ENCODE data around the gene OR12D2.
A peak's percentile ranks its signal among the peaks of the same experiment; 100 is the strongest.
"Not testable (repeated sequence)": the region's sequence is repeated elsewhere in the genome, so short reads cannot be mapped to it uniquely, and the experiment has no call there.

OR12D2 gene

DNA sequence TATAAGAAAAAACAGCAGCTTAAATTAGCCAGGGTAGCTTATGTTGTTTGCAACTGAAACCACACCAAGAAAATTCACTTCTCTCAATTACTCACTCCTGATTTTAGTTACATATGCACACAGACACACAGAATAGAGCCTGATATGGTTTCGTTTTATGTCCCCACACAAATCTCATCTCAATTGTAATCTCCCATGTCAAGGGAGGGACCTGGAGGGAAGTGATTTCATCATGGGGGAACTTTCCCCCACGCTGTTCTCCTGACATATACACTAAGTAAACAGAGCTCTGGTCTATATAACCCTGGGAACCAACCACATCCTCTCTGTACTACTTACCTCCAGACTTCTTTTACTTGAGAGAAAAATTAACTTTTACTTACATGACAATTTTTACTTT lies 29.1 kb downstream of the OR12D2 start:
- no peaks in the 10 kb centered on the region for H3K36me3 ChIP-seq (ENCODE audit: control insufficient read depth in 1 of 2, insufficient read depth in 2 of 2, low read length in 2 of 2)
- H3K9ac ChIP-seq (ENCODE audit: low read length): no peak overlapping the region
- H3K4me3 ChIP-seq (ENCODE audit: low read depth, low read length): no peak overlapping the region
- no peak overlapping the region for H3K4me2 ChIP-seq (ENCODE audit: low read length)
- DNase-seq: no peak
- H3K9me3 ChIP-seq (ENCODE audit: insufficient read depth, low read depth, low read length): no peaks in the 10 kb centered on the region
- H2BK5ac ChIP-seq (ENCODE audit: low read depth, low read length, poor library complexity): no peak overlapping the region
- H3K14ac ChIP-seq (ENCODE audit: low read length): no peak overlapping the region
- H3K18ac ChIP-seq (ENCODE audit: low read length): no peak overlapping the region
- H2AFZ ChIP-seq (ENCODE audit: insufficient read depth, low read length, poor library complexity): no peak overlapping the region
- no peak overlapping the region for H2AK5ac ChIP-seq (ENCODE audit: low read length)
- H3K27me3 ChIP-seq (ENCODE audit: insufficient read depth, low read length): no peaks in the 10 kb centered on the region
- no peak overlapping the region for H4K12ac ChIP-seq (ENCODE audit: low read depth, low read length)
- no peaks in the 10 kb centered on the region for H3K4me1 ChIP-seq (ENCODE audit: control insufficient read depth in 1 of 2, insufficient read depth in 2 of 2, low read length in 2 of 2)
- no peak overlapping the region for H2BK12ac ChIP-seq (ENCODE audit: low read length)
- H3K27ac ChIP-seq (ENCODE audit: low read depth, low read length): no peak overlapping the region
- H2BK120ac ChIP-seq (ENCODE audit: insufficient read depth, low read length, poor library complexity): no peak overlapping the region
- no peaks in the 10 kb centered on the region for H3K79me2 ChIP-seq (ENCODE audit: control insufficient read depth, insufficient read depth, low read length, poor library complexity)
- no peak overlapping the region for H4K8ac ChIP-seq (ENCODE audit: low read depth, low read length)
- no CpG with 5 or more reads among the region's 2 CpGs for WGBS (ENCODE audit: extremely low coverage, insufficient coverage, insufficient read length)
- no peaks in the 10 kb centered on the region for H3K79me1 ChIP-seq (ENCODE audit: low read length)
- no peak overlapping the region for H3K4ac ChIP-seq (ENCODE audit: low read depth, low read length)
- H4K91ac ChIP-seq (ENCODE audit: low read depth, low read length): no peak overlapping the region
- no peak overlapping the region for H3K23ac ChIP-seq (ENCODE audit: low read length)

DNA sequence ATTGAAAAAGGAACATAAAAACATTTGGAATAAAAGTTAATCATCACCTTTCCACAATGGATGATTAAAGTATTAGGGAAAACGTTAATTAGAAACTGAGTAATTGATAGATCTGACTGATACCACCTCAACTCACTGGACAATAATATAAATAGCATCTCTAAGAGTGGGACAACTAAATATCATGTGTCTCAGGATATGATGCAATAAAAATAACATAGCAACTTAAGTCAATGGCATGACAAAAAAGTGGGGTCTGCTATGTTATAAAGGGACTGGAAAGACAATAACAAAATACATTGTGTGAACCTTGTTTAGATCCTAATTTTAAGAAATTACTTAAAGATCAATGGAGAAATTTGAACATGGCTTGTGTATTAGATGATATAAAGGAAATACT lies 29.6 kb downstream of the OR12D2 start:
- Histone ChIP-seq H3K4me1 (ENCODE audit: control insufficient read depth in 1 of 2, insufficient read depth in 2 of 2, low read length in 2 of 2) (no peaks in the 10 kb centered on the region), H3K4me3 (ENCODE audit: low read depth, low read length) (no peak overlapping the region), H3K18ac (ENCODE audit: low read length) (no peak overlapping the region), H2AFZ (ENCODE audit: insufficient read depth, low read length, poor library complexity) (no peak overlapping the region), H2BK120ac (ENCODE audit: insufficient read depth, low read length, poor library complexity) (no peak overlapping the region), H3K4ac (ENCODE audit: low read depth, low read length) (no peak overlapping the region), H4K12ac (ENCODE audit: low read depth, low read length) (no peak overlapping the region), H3K79me2 (ENCODE audit: control insufficient read depth, insufficient read depth, low read length, poor library complexity) (no peaks in the 10 kb centered on the region), H3K27ac (ENCODE audit: low read depth, low read length) (no peak overlapping the region), H3K4me2 (ENCODE audit: low read length) (no peak overlapping the region), H3K27me3 (ENCODE audit: insufficient read depth, low read length) (no peaks in the 10 kb centered on the region), H2BK5ac (ENCODE audit: low read depth, low read length, poor library complexity) (no peak overlapping the region), H3K36me3 (ENCODE audit: control insufficient read depth in 1 of 2, insufficient read depth in 2 of 2, low read length in 2 of 2) (no peaks in the 10 kb centered on the region), H2AK5ac (ENCODE audit: low read length) (no peak overlapping the region), H4K91ac (ENCODE audit: low read depth, low read length) (no peak overlapping the region), H3K14ac (ENCODE audit: low read length) (no peak overlapping the region), H4K8ac (ENCODE audit: low read depth, low read length) (no peak overlapping the region), H3K23ac (ENCODE audit: low read length) (no peak overlapping the region), H3K9me3 (ENCODE audit: insufficient read depth, low read depth, low read length) (no peaks in the 10 kb centered on the region), H2BK12ac (ENCODE audit: low read length) (no peak overlapping the region), H3K79me1 (ENCODE audit: low read length) (no peaks in the 10 kb centered on the region), H3K9ac (ENCODE audit: low read length) (no peak overlapping the region)
- no peak for DNase-seq
- no CpG with 5 or more reads among the region's 1 CpG for WGBS (ENCODE audit: extremely low coverage, insufficient coverage, insufficient read length)

DNA sequence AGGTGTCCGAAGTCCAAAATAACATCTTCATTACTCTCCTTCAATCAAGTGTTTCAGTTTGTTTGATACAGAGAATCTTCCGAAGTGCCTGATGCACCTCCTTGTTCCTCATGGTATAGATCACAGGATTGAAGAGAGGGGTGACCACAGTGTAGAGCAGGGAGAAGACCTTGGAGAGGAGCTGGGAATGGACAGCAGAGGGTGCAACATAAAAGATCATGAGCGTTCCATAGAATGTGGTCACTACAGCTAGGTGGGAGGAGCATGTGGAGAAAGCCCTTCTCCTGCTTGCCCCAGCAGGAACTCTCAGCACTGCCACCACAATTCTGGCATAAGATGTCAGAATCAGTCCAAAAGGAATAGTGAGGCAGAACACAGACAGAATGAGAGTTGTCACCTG lies 31.2 kb downstream of the OR12D2 start:
- no peak overlapping the region for H2BK5ac ChIP-seq (ENCODE audit: low read depth, low read length, poor library complexity)

DNA sequence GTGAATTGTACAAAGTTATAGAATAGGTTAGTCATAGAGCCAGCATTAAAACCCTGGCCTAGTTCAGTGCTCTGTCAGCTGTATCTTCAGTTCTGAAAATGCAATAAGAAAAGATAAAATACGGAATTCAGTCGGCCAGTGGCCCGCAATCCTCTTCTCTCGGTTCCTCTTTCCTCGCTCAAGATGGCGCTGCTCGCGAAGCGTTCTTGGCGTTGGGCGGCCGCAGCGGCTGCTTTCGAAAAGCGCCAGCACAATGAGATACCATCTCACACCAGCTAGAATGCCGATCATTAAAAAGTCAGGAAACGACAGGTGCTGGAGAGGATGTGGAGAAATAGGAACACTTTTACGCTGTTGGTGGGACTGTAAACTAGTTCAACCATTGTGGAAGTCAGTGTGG lies 41.3 kb downstream of the OR12D2 start:
- not testable (repeated sequence) for H2BK5ac ChIP-seq (ENCODE audit: low read depth, low read length, poor library complexity); H2AFZ ChIP-seq (ENCODE audit: insufficient read depth, low read length, poor library complexity); H3K18ac ChIP-seq (ENCODE audit: low read length); H2AK5ac ChIP-seq (ENCODE audit: low read length); H3K4ac ChIP-seq (ENCODE audit: low read depth, low read length); H3K23ac ChIP-seq (ENCODE audit: low read length); H3K27ac ChIP-seq (ENCODE audit: low read depth, low read length); H3K9ac ChIP-seq (ENCODE audit: low read length); H3K9me3 ChIP-seq (ENCODE audit: insufficient read depth, low read depth, low read length); H4K12ac ChIP-seq (ENCODE audit: low read depth, low read length); H3K4me3 ChIP-seq (ENCODE audit: low read depth, low read length); H3K79me2 ChIP-seq (ENCODE audit: control insufficient read depth, insufficient read depth, low read length, poor library complexity); H3K4me2 ChIP-seq (ENCODE audit: low read length); H3K27me3 ChIP-seq (ENCODE audit: insufficient read depth, low read length); H4K91ac ChIP-seq (ENCODE audit: low read depth, low read length); H2BK120ac ChIP-seq (ENCODE audit: insufficient read depth, low read length, poor library complexity); H3K14ac ChIP-seq (ENCODE audit: low read length); H3K4me1 ChIP-seq (ENCODE audit: control insufficient read depth in 1 of 2, insufficient read depth in 2 of 2, low read length in 2 of 2); H3K36me3 ChIP-seq (ENCODE audit: control insufficient read depth in 1 of 2, insufficient read depth in 2 of 2, low read length in 2 of 2); H3K79me1 ChIP-seq (ENCODE audit: low read length); H2BK12ac ChIP-seq (ENCODE audit: low read length); H4K8ac ChIP-seq (ENCODE audit: low read depth, low read length)
- DNase-seq: peak; percentile 23 to 62
- WGBS (ENCODE audit: extremely low coverage, insufficient coverage, insufficient read length): no CpG with 5 or more reads among the region's 18 CpGs

More for the DNA sequence above, 31.2 kb downstream of the OR12D2 start:
- no peak overlapping the region for H3K18ac ChIP-seq (ENCODE audit: low read length)
- no peaks in the 10 kb centered on the region for H3K79me2 ChIP-seq (ENCODE audit: control insufficient read depth, insufficient read depth, low read length, poor library complexity)
- H2AFZ ChIP-seq (ENCODE audit: insufficient read depth, low read length, poor library complexity): no peak overlapping the region
- no peak overlapping the region for H4K8ac ChIP-seq (ENCODE audit: low read depth, low read length)
- H3K4ac ChIP-seq (ENCODE audit: low read depth, low read length): no peak overlapping the region
- no peak overlapping the region for H3K4me2 ChIP-seq (ENCODE audit: low read length)
- H4K12ac ChIP-seq (ENCODE audit: low read depth, low read length): no peak overlapping the region
- H3K14ac ChIP-seq (ENCODE audit: low read length): no peak overlapping the region
- no peaks in the 10 kb centered on the region for H3K36me3 ChIP-seq (ENCODE audit: control insufficient read depth in 1 of 2, insufficient read depth in 2 of 2, low read length in 2 of 2)
- no peak overlapping the region for H2AK5ac ChIP-seq (ENCODE audit: low read length)
- H3K9me3 ChIP-seq (ENCODE audit: insufficient read depth, low read depth, low read length): no peaks in the 10 kb centered on the region
- H3K4me3 ChIP-seq (ENCODE audit: low read depth, low read length): no peak overlapping the region
- H3K23ac ChIP-seq (ENCODE audit: low read length): no peak overlapping the region
- no peaks in the 10 kb centered on the region for H3K27me3 ChIP-seq (ENCODE audit: insufficient read depth, low read length)
- H3K4me1 ChIP-seq (ENCODE audit: control insufficient read depth in 1 of 2, insufficient read depth in 2 of 2, low read length in 2 of 2): no peaks in the 10 kb centered on the region
- no peak overlapping the region for H3K27ac ChIP-seq (ENCODE audit: low read depth, low read length)
- H2BK12ac ChIP-seq (ENCODE audit: low read length): no peak overlapping the region
- H3K79me1 ChIP-seq (ENCODE audit: low read length): no peaks in the 10 kb centered on the region
- no peak overlapping the region for H3K9ac ChIP-seq (ENCODE audit: low read length)
- DNase-seq: no peak
- no peak overlapping the region for H4K91ac ChIP-seq (ENCODE audit: low read depth, low read length)
- WGBS (ENCODE audit: extremely low coverage, insufficient coverage, insufficient read length): no CpG with 5 or more reads among the region's 3 CpGs
- no peak overlapping the region for H2BK120ac ChIP-seq (ENCODE audit: insufficient read depth, low read length, poor library complexity)

DNA sequence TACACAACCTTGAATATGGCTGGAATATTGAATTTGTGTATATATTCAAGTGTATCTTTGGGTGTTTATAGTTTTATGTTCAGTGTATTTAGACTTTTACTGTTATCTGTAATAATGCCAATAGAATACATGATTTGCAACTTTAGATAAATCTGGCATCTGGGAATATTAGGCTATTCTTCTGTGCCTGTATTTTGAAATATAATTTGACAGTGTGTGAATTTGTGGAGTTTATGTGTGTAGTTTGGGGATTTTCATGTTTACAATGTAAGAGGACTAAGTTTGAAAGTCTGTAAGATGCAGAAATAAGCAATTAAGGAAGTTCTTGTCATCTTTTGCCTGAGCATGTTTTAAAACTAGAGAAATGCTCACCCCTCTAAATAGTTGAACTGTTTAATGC lies 43.6 kb downstream of the OR12D2 start, which contains the start of gene OR10C1:
Gene OR10C1, plus strand, starts transcription at position 301 of the 400 bp plus-strand sequence. CDS start 710 bp downstream, outside the sequence.
- Histone ChIP-seq H3K79me1 (ENCODE audit: low read length) (no peaks in the 10 kb centered on the region), H4K12ac (ENCODE audit: low read depth, low read length) (no peak within 1 kb of the TSS), H2BK120ac (ENCODE audit: insufficient read depth, low read length, poor library complexity) (no peak within 1 kb of the TSS), H3K36me3 (ENCODE audit: control insufficient read depth in 1 of 2, insufficient read depth in 2 of 2, low read length in 2 of 2) (no peaks in the 10 kb centered on the region), H3K4me2 (ENCODE audit: low read length) (no peak within 1 kb of the TSS), H3K4me3 (ENCODE audit: low read depth, low read length) (no peak within 1 kb of the TSS), H3K4ac (ENCODE audit: low read depth, low read length) (no peak within 1 kb of the TSS), H3K79me2 (ENCODE audit: control insufficient read depth, insufficient read depth, low read length, poor library complexity) (no peaks in the 10 kb centered on the region), H3K14ac (ENCODE audit: low read length) (no peak within 1 kb of the TSS), H3K27me3 (ENCODE audit: insufficient read depth, low read length) (no peaks in the 10 kb centered on the region), H4K8ac (ENCODE audit: low read depth, low read length) (no peak within 1 kb of the TSS), H3K23ac (ENCODE audit: low read length) (no peak within 1 kb of the TSS), H2AK5ac (ENCODE audit: low read length) (no peak within 1 kb of the TSS), H3K9ac (ENCODE audit: low read length) (no peak within 1 kb of the TSS), H2AFZ (ENCODE audit: insufficient read depth, low read length, poor library complexity) (no peak within 1 kb of the TSS), H2BK12ac (ENCODE audit: low read length) (no peak within 1 kb of the TSS), H4K91ac (ENCODE audit: low read depth, low read length) (no peak within 1 kb of the TSS), H3K4me1 (ENCODE audit: control insufficient read depth in 1 of 2, insufficient read depth in 2 of 2, low read length in 2 of 2) (no peaks in the 10 kb centered on the region), H3K27ac (ENCODE audit: low read depth, low read length) (no peak within 1 kb of the TSS), H3K18ac (ENCODE audit: low read length) (no peak within 1 kb of the TSS), H3K9me3 (ENCODE audit: insufficient read depth, low read depth, low read length) (peaks cover 4% of the 10 kb centered on the region), H2BK5ac (ENCODE audit: low read depth, low read length, poor library complexity) (no peak within 1 kb of the TSS)
- DNase-seq: no peak

All from trophoblast cell (in vitro differentiated cells and primary cell).